ENCODE results near the gene C19orf12. TPM values are rescaled to one million over a fixed set of nuclear protein-coding genes. Genes with fewer than 3 reads are reported as not detected.

Gene C19orf12
- total and polyA plus RNA-seq, 2 of the 13 experiments (the other 11 are each of a cell fraction or from before 2014, with no cell fraction given) = 17.7 to 34.4 TPM

DNA sequence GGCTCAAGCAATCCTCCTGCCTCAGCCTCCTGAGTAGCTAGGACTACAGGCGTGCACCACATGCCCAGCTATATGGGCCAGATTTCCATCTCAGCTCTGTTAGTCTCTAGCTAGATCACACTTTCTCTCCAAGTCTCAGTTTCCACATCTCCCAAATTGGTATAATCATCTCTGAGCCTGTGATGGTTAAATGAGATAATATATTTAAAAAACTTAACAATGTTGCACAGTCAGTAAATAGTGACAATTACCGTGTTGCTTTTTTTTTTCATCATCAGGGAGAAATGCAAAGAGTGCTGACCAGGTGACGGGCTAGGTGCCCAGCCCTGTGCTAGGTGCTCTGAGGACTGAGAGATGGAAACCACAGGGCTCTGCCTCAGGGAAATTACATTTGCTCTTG is 36.9 kb upstream of the C19orf12 start:
- no peak overlapping the region for H3K27ac ChIP-seq (ENCODE audit: extremely low read length, insufficient read depth, low read length)
- no peak overlapping the region for H3K4me3 ChIP-seq (replicated peaks in 1 of 3; ENCODE audit: insufficient read depth in 1 of 3, low read depth in 2 of 3, low read length in 3 of 3)
- ChIA-PET CTCF (ENCODE audit: low intra/inter-chr PET ratio, low total read pairs) (no interaction called here), POLR2A (no interaction called here)
- DNase-seq (ENCODE audit: low spot score) (no peak), FAIRE-seq (no peak), ATAC-seq (no peak)
- no peaks in the 10 kb centered on the region for H4K20me1 ChIP-seq (ENCODE audit: insufficient read depth, low read length)
- TF ChIP-seq ZNF30 (CRISPR knock-in tag; IDR thresholded peaks at IDR 0.05) (no peak), CBX2 (IDR thresholded peaks at IDR 0.05; ENCODE audit: low read depth, low read length) (no peak), CBX2 (CRISPR knock-in tag; IDR thresholded peaks at IDR 0.05; ENCODE audit: low read depth) (no peak), KLF9 (CRISPR knock-in tag; IDR thresholded peaks at IDR 0.05; ENCODE audit: low read depth) (no peak), HOXD1 (CRISPR knock-in tag; IDR thresholded peaks at IDR 0.05) (no peak), SIN3A (IDR thresholded peaks at IDR 0.05; ENCODE audit: borderline replicate concordance, low read depth, low read length) (no peak), ZFY (CRISPR knock-in tag; IDR thresholded peaks at IDR 0.05) (no peak), JARID2 (CRISPR knock-in tag; IDR thresholded peaks at IDR 0.05; ENCODE audit: insufficient replicate concordance) (no peak), ZNF747 (CRISPR knock-in tag; IDR thresholded peaks at IDR 0.05; ENCODE audit: borderline replicate concordance) (no peak), GZF1 (CRISPR knock-in tag; IDR thresholded peaks at IDR 0.05) (no peak), ZNF484 (CRISPR knock-in tag; IDR thresholded peaks at IDR 0.05; ENCODE audit: borderline replicate concordance, low read depth) (no peak), BCL3 (CRISPR knock-in tag; IDR thresholded peaks at IDR 0.05) (no peak), FOXP1 (IDR thresholded peaks at IDR 0.05) (no peak), FOXP1 (CRISPR knock-in tag; IDR thresholded peaks at IDR 0.05) (no peak), ZNF20 (CRISPR knock-in tag; IDR thresholded peaks at IDR 0.05) (no peak), ZNF674 (CRISPR knock-in tag; IDR thresholded peaks at IDR 0.05; ENCODE audit: low read depth) (no peak), ZNF136 (CRISPR knock-in tag; IDR thresholded peaks at IDR 0.05; ENCODE audit: low read depth) (no peak), POLR2AphosphoS2 (IDR thresholded peaks at IDR 0.05; ENCODE audit: low read depth, low read length) (no peak)
- TF ChIP-seq, protein P1, sequence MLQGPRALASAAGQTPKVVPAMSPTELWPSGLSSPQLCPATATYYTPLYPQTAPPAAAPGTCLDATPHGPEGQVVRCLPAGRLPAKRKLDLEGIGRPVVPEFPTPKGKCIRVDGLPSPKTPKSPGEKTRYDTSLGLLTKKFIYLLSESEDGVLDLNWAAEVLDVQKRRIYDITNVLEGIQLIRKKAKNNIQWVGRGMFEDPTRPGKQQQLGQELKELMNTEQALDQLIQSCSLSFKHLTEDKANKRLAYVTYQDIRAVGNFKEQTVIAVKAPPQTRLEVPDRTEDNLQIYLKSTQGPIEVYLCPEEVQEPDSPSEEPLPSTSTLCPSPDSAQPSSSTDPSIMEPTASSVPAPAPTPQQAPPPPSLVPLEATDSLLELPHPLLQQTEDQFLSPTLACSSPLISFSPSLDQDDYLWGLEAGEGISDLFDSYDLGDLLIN (CRISPR knock-in tag; IDR thresholded peaks at IDR 0.05; ENCODE audit: borderline replicate concordance) = no peak
- TF ChIP-seq, protein P2, sequence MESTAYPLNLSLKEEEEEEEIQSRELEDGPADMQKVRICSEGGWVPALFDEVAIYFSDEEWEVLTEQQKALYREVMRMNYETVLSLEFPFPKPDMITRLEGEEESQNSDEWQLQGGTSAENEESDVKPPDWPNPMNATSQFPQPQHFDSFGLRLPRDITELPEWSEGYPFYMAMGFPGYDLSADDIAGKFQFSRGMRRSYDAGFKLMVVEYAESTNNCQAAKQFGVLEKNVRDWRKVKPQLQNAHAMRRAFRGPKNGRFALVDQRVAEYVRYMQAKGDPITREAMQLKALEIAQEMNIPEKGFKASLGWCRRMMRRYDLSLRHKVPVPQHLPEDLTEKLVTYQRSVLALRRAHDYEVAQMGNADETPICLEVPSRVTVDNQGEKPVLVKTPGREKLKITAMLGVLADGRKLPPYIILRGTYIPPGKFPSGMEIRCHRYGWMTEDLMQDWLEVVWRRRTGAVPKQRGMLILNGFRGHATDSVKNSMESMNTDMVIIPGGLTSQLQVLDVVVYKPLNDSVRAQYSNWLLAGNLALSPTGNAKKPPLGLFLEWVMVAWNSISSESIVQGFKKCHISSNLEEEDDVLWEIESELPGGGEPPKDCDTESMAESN (CRISPR knock-in tag; conservative IDR thresholded peaks at IDR 0.05) = no peak
- intact Hi-C loops (cut with micrococcal nuclease; ENCODE audit: unreplicated experiment) = no loop called here
- H3K9ac ChIP-seq (ENCODE audit: insufficient read depth, low read depth, low read length) = no peak overlapping the region
- H3K27me3 ChIP-seq (ENCODE audit: control insufficient read depth in 1 of 2, insufficient read depth in 2 of 2, low read length in 2 of 2) = peaks cover 0 to 20% of the 10 kb centered on the region in 2 experiments; a peak in 2 of 5 replicates
- H2AFZ ChIP-seq (ENCODE audit: low read length) = no peak overlapping the region
- no peaks in the 10 kb centered on the region for H3K9me3 ChIP-seq (ENCODE audit: low read length)
- BruUV-seq (replicated peaks) = no TSS peak
- H3K4me1 ChIP-seq (ENCODE audit: insufficient read depth, low read length) = no peaks in the 10 kb centered on the region
- no peak overlapping the region for H3K4me2 ChIP-seq (ENCODE audit: low read depth, low read length)
- in situ Hi-C loops (cut with HindIII; ENCODE audit: extremely low pct_ligation_motif_present, low pct_unique_long_range_greater_than_20kb) = no loop called here
- 37% methylated on average over 3 of the region's 3 CpGs for WGBS (ENCODE audit: low lambda C conversion rate)
- H3K79me2 ChIP-seq (ENCODE audit: insufficient read depth, low read length) = no peaks in the 10 kb centered on the region
- H3K36me3 ChIP-seq (replicated peaks in 1 of 2; ENCODE audit: control insufficient read depth in 1 of 2, insufficient read depth in 2 of 2, low read length in 2 of 2) = no peaks in the 10 kb centered on the region
